ENCODE data around the gene PCDHGA11. TPM values are rescaled to one million over a fixed set of nuclear protein-coding genes. Genes with fewer than 3 reads are reported as not detected.
"Not testable (repeated sequence)": the region's sequence is repeated elsewhere in the genome, so short reads cannot be mapped to it uniquely, and the experiment has no call there.

PCDHGA11 gene
- total and polyA plus RNA-seq, 2 experiments from 2014 or later = 1.8 to 2.7 TPM

GRCh38 chr5:141431286-141431685, 10.4 kb downstream of the PCDHGA11 start:
- H3K4me2 ChIP-seq = no peak overlapping the region
- peaks cover 64% of the 10 kb centered on the region for H3K9me3 ChIP-seq (ENCODE audit: low read depth)
- TF ChIP-seq CTCF (IDR thresholded peaks at IDR 0.05; ENCODE audit: poor library complexity) (no peak), EZH2phosphoT487 (IDR thresholded peaks at IDR 0.05; ENCODE audit: low read depth, severe bottlenecking, unreplicated experiment) (no peak), EZH2 (IDR thresholded peaks at IDR 0.05; ENCODE audit: borderline replicate concordance) (no peak)
- H3K4me3 ChIP-seq = no peak overlapping the region
- no peak overlapping the region for H2AFZ ChIP-seq
- no peaks in the 10 kb centered on the region for H3K4me1 ChIP-seq (ENCODE audit: insufficient read depth)
- no peaks in the 10 kb centered on the region for H3K9me2 ChIP-seq (replicated peaks; ENCODE audit: insufficient read depth)
- peaks cover 9% of the 10 kb centered on the region for H3K36me3 ChIP-seq (replicated peaks; ENCODE audit: insufficient read depth, low read depth)
- WGBS (ENCODE audit: low lambda C conversion rate, missing lambda C conversion rate) = 99% methylated on average over 37 of the region's 37 CpGs
- H3K79me2 ChIP-seq = peaks cover 10% of the 10 kb centered on the region
- H3K27me3 ChIP-seq = no peaks in the 10 kb centered on the region
- H4K20me1 ChIP-seq (ENCODE audit: insufficient read depth, poor library complexity, severe bottlenecking) = no peaks in the 10 kb centered on the region
- DNase-seq (ENCODE audit: low spot score) = no peak
- H3K27ac ChIP-seq = no peak overlapping the region

- H3K4me1 ChIP-seq (ENCODE audit: insufficient read depth); H3K27me3 ChIP-seq; H3K4me2 ChIP-seq; H3K4me3 ChIP-seq; H4K20me1 ChIP-seq (ENCODE audit: insufficient read depth, poor library complexity, severe bottlenecking); H3K36me3 ChIP-seq (replicated peaks; ENCODE audit: insufficient read depth, low read depth); H2AFZ ChIP-seq; H3K27ac ChIP-seq; H3K9me2 ChIP-seq (replicated peaks; ENCODE audit: insufficient read depth); DNase-seq (ENCODE audit: low spot score): not testable (repeated sequence)
- H3K9me3 ChIP-seq (ENCODE audit: low read depth) = peaks cover 58% of the 10 kb centered on the region
- H3K79me2 ChIP-seq = peaks cover 12% of the 10 kb centered on the region
- WGBS (ENCODE audit: low lambda C conversion rate, missing lambda C conversion rate) = 98% methylated on average over 33 of the region's 38 CpGs
Measured at GRCh38 chr5:141432308-141432707, 11.5 kb downstream of the PCDHGA11 start.

GRCh38 chr5:141432726-141433125, 11.9 kb downstream of the PCDHGA11 start:
- H3K27me3 ChIP-seq; H3K9me2 ChIP-seq (replicated peaks; ENCODE audit: insufficient read depth); H3K27ac ChIP-seq; H4K20me1 ChIP-seq (ENCODE audit: insufficient read depth, poor library complexity, severe bottlenecking); H3K4me1 ChIP-seq (ENCODE audit: insufficient read depth); H3K36me3 ChIP-seq (replicated peaks; ENCODE audit: insufficient read depth, low read depth); H3K4me2 ChIP-seq; H3K4me3 ChIP-seq; H2AFZ ChIP-seq; DNase-seq (ENCODE audit: low spot score): not testable (repeated sequence)
- 96% methylated on average over 26 of the region's 29 CpGs for WGBS (ENCODE audit: low lambda C conversion rate, missing lambda C conversion rate)
- Histone ChIP-seq H3K79me2 (peaks cover 12% of the 10 kb centered on the region), H3K9me3 (ENCODE audit: low read depth) (peaks cover 55% of the 10 kb centered on the region)

- TF ChIP-seq EZH2 (IDR thresholded peaks at IDR 0.05; ENCODE audit: borderline replicate concordance) (no peak), CTCF (IDR thresholded peaks at IDR 0.05; ENCODE audit: poor library complexity) (no peak), EZH2phosphoT487 (IDR thresholded peaks at IDR 0.05; ENCODE audit: low read depth, severe bottlenecking, unreplicated experiment) (no peak)
- H3K9me3 ChIP-seq (ENCODE audit: low read depth) = peaks cover 45% of the 10 kb centered on the region
- no peak overlapping the region for H2AFZ ChIP-seq
Measured at GRCh38 chr5:141434006-141434405, 13.2 kb downstream of the PCDHGA11 start.

More at GRCh38 chr5:141434006-141434405, 13.2 kb downstream of the PCDHGA11 start:
- no peaks in the 10 kb centered on the region for H4K20me1 ChIP-seq (ENCODE audit: insufficient read depth, poor library complexity, severe bottlenecking)
- H3K27me3 ChIP-seq = no peaks in the 10 kb centered on the region
- 93% methylated on average over 2 of the region's 2 CpGs for WGBS (ENCODE audit: low lambda C conversion rate, missing lambda C conversion rate)
- no peak overlapping the region for H3K4me3 ChIP-seq
- peaks cover 5% of the 10 kb centered on the region for H3K36me3 ChIP-seq (replicated peaks; ENCODE audit: insufficient read depth, low read depth)
- H3K79me2 ChIP-seq = peaks cover 12% of the 10 kb centered on the region
- H3K4me2 ChIP-seq = no peak overlapping the region
- no peak overlapping the region for H3K27ac ChIP-seq
- H3K9me2 ChIP-seq (replicated peaks; ENCODE audit: insufficient read depth) = no peaks in the 10 kb centered on the region
- no peaks in the 10 kb centered on the region for H3K4me1 ChIP-seq (ENCODE audit: insufficient read depth)
- DNase-seq (ENCODE audit: low spot score) = no peak
